Coronary artery (tissue), 2 donors: ENCODE results near the gene FAR2.
"Not testable (repeated sequence)": the region's sequence is repeated elsewhere in the genome, so short reads cannot be mapped to it uniquely, and the experiment has no call there.

Source experiments
- DNase-seq: peaks from one replicate; pipeline ENCODE4 v3.0.0-alpha.2; 2017; ENCODE audit warnings: low spot score
- H3K27ac ChIP-seq, 2 donors: fragments of 200-600 bp; sonication (generic); one replicate each; pipeline ENCODE4 v1.5.1; 2016 to 2019
- H3K4me3 ChIP-seq: fragments of 200-600 bp; sonication (generic); 2 replicates; pipeline ENCODE4 v1.5.1; 2016; ENCODE audit warnings: mild to moderate bottlenecking, moderate library complexity
- CTCF ChIP-seq: fragments of 200-600 bp; sonication (generic); IDR thresholded peaks from one replicate; pipeline ENCODE4 v1.5.1; 2019; ENCODE audit warnings: antibody characterized with exemption

The FAR2 gene

GRCh38 chr12:29242921-29243431 lies 93.9 kb downstream of the FAR2 start:
- Histone ChIP-seq H3K4me3 (no peak overlapping the region), H3K27ac (peak overlapping the region in 1 of 2 donors; percentile 65)
- no peak for TF ChIP-seq CTCF
- no peak for DNase-seq

GRCh38 chr12:29244159-29244765 lies 95.2 kb downstream of the FAR2 start:
- Histone ChIP-seq H3K4me3 (no peak overlapping the region), H3K27ac (no peak overlapping the region)
- TF ChIP-seq CTCF = no peak
- DNase-seq = no peak

- TF ChIP-seq CTCF = no peak
- Histone ChIP-seq H3K4me3 (no peak overlapping the region), H3K27ac (no peak overlapping the region)
- no peak for DNase-seq
These were observed 96.2 kb downstream of the FAR2 start for GRCh38 chr12:29245246-29245645.

GRCh38 chr12:29249930-29250329 lies 100.9 kb downstream of the FAR2 start:
- TF ChIP-seq CTCF = no peak
- DNase-seq = no peak
- Histone ChIP-seq H3K27ac (no peak overlapping the region), H3K4me3 (no peak overlapping the region)

- Histone ChIP-seq H3K4me3 (no peak overlapping the region), H3K27ac (no peak overlapping the region)
- TF ChIP-seq CTCF = no peak
- no peak for DNase-seq
These were observed 105.0 kb downstream of the FAR2 start for GRCh38 chr12:29253906-29254625.

- Histone ChIP-seq H3K27ac (no peak overlapping the region), H3K4me3 (no peak overlapping the region)
- no peak for DNase-seq
- no peak for TF ChIP-seq CTCF
These were observed 106.0 kb downstream of the FAR2 start for GRCh38 chr12:29255042-29255441.

- H3K4me3 ChIP-seq = no peak overlapping the region
These were observed 107.5 kb downstream of the FAR2 start for GRCh38 chr12:29256598-29256997.

GRCh38 chr12:29257687-29258086 lies 108.6 kb downstream of the FAR2 start:
- DNase-seq, H3K4me3 ChIP-seq, H3K27ac ChIP-seq: not testable (repeated sequence)

More at GRCh38 chr12:29256598-29256997, 107.5 kb downstream of the FAR2 start:
- DNase-seq = no peak
- TF ChIP-seq CTCF = no peak
- H3K27ac ChIP-seq = no peak overlapping the region
